22Rv1 (cell line): ENCODE measurements around the gene MOV10L1.

Source experiments
- CTCF ChIP-seq: fragments of 450-650 bp; IDR thresholded peaks from 2 replicates; pipeline ENCODE4 v1.5.1; 2017; ENCODE audit warnings: mild to moderate bottlenecking
- ZFX ChIP-seq: fragments of 450-650 bp; IDR thresholded peaks from 2 replicates; pipeline ENCODE4 v1.6.1; 2017; ENCODE audit warnings: antibody characterized with exemption, borderline replicate concordance

DNA sequence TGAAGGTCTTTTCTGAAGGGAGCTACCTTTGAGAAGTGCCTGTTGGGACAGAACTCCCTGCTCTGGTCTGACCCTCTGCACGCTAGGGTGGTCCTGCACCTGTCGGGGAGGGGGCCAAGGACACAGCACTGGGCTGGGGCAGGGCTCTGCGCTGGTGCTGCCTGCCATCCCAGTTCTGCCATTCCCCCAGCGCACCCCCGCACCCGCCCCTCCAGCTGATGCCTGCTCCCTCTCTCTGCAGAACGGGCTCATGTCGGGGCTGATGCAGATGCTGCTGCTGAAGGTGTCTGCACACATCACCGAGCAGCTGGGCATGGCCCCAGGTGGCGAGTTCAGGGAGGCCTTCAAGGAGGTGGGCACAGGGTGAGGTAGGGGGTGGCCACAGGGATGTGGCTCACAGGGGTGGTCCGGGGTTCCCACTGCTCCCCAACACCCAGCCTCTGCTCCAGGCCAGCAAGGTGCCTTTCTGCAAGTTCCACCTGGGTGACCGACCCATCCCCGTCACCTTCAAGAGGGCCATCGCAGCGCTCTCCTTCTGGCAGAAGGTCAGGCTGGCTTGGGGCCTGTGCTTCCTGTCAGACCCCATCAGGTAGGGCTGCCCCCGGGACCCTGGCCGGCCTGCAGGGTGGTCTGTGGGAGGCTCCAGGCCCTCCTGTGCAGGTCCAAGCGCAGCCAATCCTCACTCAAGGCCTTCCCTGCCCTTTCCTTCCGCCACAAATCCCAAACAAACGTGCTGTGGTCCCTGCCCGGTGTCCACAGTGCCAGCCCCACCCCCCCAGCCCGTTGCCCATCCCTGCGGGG, 107.4 kb downstream of the MOV10L1 start:
- no peak for TF ChIP-seq CTCF
- TF ChIP-seq ZFX, result no peak
